Uterus (tissue), 4 donors: ENCODE results near the gene DPYSL5. TPM values are rescaled to one million over a fixed set of nuclear protein-coding genes. Genes with fewer than 3 reads are reported as not detected.

Experiments
- DNase-seq, 2 donors: peaks; one replicate each; pipeline ENCODE4 v3.0.0-alpha.2; 2019 to 2020
- H3K27ac ChIP-seq, 2 donors: fragments of 200-600 bp; sonication (generic); 1 replicate in 1 of 2; 2 replicates in 1 of 2; pipeline ENCODE4 v1.5.1; 2016 to 2018
- H3K27me3 ChIP-seq, 2 donors: fragments of 200-600 bp; sonication (generic); one replicate each; pipeline ENCODE4 v1.5.1; 2018 to 2019; ENCODE audit warnings: control low read depth in 1 of 2
- H3K36me3 ChIP-seq, 2 donors: fragments of 200-600 bp; sonication (generic); one replicate each; pipeline ENCODE4 v1.5.1; 2019; ENCODE audit warnings: control low read depth in 1 of 2
- H3K4me1 ChIP-seq, 2 donors: fragments of 200-600 bp; sonication (generic); one replicate each; pipeline ENCODE4 v1.5.1; 2018 to 2019; ENCODE audit warnings: control low read depth in 1 of 2
- H3K4me3 ChIP-seq, 2 donors: fragments of 200-600 bp; sonication (generic); 1 replicate in 1 of 2; 2 replicates in 1 of 2; pipeline ENCODE4 v1.5.1; 2018 to 2019; ENCODE audit warnings: mild to moderate bottlenecking in 1 of 2
- H3K9me3 ChIP-seq, 2 donors: fragments of 200-600 bp; sonication (generic); one replicate each; pipeline ENCODE4 v1.5.1; 2019; ENCODE audit warnings: control low read depth in 1 of 2
- CTCF ChIP-seq, 4 experiments: fragments of 200-600 bp in 2 of 4; fragments of 450-650 bp in 2 of 4; sonication (generic) in 2 of 4; IDR thresholded peaks; one replicate each; pipeline ENCODE4 v1.5.1; 2016 to 2019; ENCODE audit warnings: antibody characterized with exemption in 4 of 4, mild to moderate bottlenecking in 2 of 4, moderate library complexity in 1 of 4
- POLR2A ChIP-seq, 2 donors: fragments of 450-650 bp; IDR thresholded peaks; one replicate each; pipeline ENCODE4 v1.6.1; 2016; ENCODE audit warnings: antibody characterized with exemption in 2 of 2, mild to moderate bottlenecking in 1 of 2, moderate library complexity in 1 of 2
- intact Hi-C: fragments of 100-400 bp; cut with DNase I; formaldehyde crosslinking; loops from one replicate; pipeline ENCODE4 v1.15.1; 2023; ENCODE audit warnings: low total_unique reads
- total RNA-seq, 4 donors: library from RNA; depleted of rRNA in 3 of 4; stranded (reverse); fragments of >200 nt in 3 of 4; gene quantifications; one replicate each; pipeline versions ENCODE4 v1.1.0 to v1.2.4, GENCODE V29; 2014 to 2023
- donor health status: DM: yes; HTN: yes; CAD: no.

Gene DPYSL5
- total RNA-seq, 4 donors from 2014 or later, result 1.8 TPM; not detected in 3

GRCh38 chr2:26983746-26984145 is 135.8 kb downstream of the DPYSL5 start:
- no peak for DNase-seq
- Histone ChIP-seq H3K27ac (no peak overlapping the region), H3K36me3 (no peaks in the 10 kb centered on the region), H3K27me3 (no peaks in the 10 kb centered on the region), H3K4me3 (no peak overlapping the region), H3K9me3 (no peaks in the 10 kb centered on the region), H3K4me1 (peaks cover 0 to 6% of the 10 kb centered on the region in 2 donors)
- TF ChIP-seq CTCF (IDR thresholded peaks at IDR 0.05) (no peak), POLR2A (IDR thresholded peaks at IDR 0.05) (no peak)
- intact Hi-C loops, result no loop called here

GRCh38 chr2:26985807-26986206 is 137.9 kb downstream of the DPYSL5 start:
- no peaks in the 10 kb centered on the region for H3K36me3 ChIP-seq
- H3K4me3 ChIP-seq, result no peak overlapping the region
- no peaks in the 10 kb centered on the region for H3K9me3 ChIP-seq
- no peak overlapping the region for H3K27ac ChIP-seq
- TF ChIP-seq CTCF (IDR thresholded peaks at IDR 0.05) (no peak), POLR2A (IDR thresholded peaks at IDR 0.05) (no peak)
- intact Hi-C loops, result no loop called here
- no peaks in the 10 kb centered on the region for H3K27me3 ChIP-seq
- no peak for DNase-seq
- no peaks in the 10 kb centered on the region for H3K4me1 ChIP-seq

GRCh38 chr2:26986576-26986975 is 138.6 kb downstream of the DPYSL5 start:
- no peaks in the 10 kb centered on the region for H3K4me1 ChIP-seq
- no peaks in the 10 kb centered on the region for H3K9me3 ChIP-seq
- intact Hi-C loops, result no loop called here
- no peak overlapping the region for H3K27ac ChIP-seq
- DNase-seq, result no peak
- H3K36me3 ChIP-seq, result no peaks in the 10 kb centered on the region
- TF ChIP-seq CTCF (IDR thresholded peaks at IDR 0.05) (no peak), POLR2A (IDR thresholded peaks at IDR 0.05) (no peak)
- H3K27me3 ChIP-seq, result no peaks in the 10 kb centered on the region
- H3K4me3 ChIP-seq, result no peak overlapping the region

GRCh38 chr2:26988058-26988860 is 140.3 kb downstream of the DPYSL5 start:
- H3K27me3 ChIP-seq, result no peaks in the 10 kb centered on the region
- TF ChIP-seq CTCF (IDR thresholded peaks at IDR 0.05) (no peak), POLR2A (IDR thresholded peaks at IDR 0.05) (no peak)
- no peak overlapping the region for H3K4me3 ChIP-seq
- H3K36me3 ChIP-seq, result no peaks in the 10 kb centered on the region
- no peaks in the 10 kb centered on the region for H3K9me3 ChIP-seq
- intact Hi-C loops, result no loop called here
- DNase-seq, result no peak
- H3K4me1 ChIP-seq, result no peaks in the 10 kb centered on the region
- H3K27ac ChIP-seq, result no peak overlapping the region

- H3K4me3 ChIP-seq, result no peak overlapping the region
- no peaks in the 10 kb centered on the region for H3K27me3 ChIP-seq
- no peaks in the 10 kb centered on the region for H3K36me3 ChIP-seq
- no peak overlapping the region for H3K27ac ChIP-seq
- TF ChIP-seq POLR2A (IDR thresholded peaks at IDR 0.05), result no peak
- no peak for TF ChIP-seq CTCF (IDR thresholded peaks at IDR 0.05)
- no peak for DNase-seq
- no peaks in the 10 kb centered on the region for H3K9me3 ChIP-seq
- intact Hi-C loops, result no loop called here
- no peaks in the 10 kb centered on the region for H3K4me1 ChIP-seq
Measured at GRCh38 chr2:26989156-26989555, 141.2 kb downstream of the DPYSL5 start.
